ENCODE results near the gene YARS1.

Gene YARS1

GRCh38 chr1:32761253-32761877 is 55.8 kb downstream of the YARS1 start:
- DNase-seq, result peak; percentile 67

GRCh38 chr1:32759997-32760623 is 57.0 kb downstream of the YARS1 start:
- no peak for DNase-seq

GRCh38 chr1:32759521-32759981 is 57.6 kb downstream of the YARS1 start:
- DNase-seq, result no peak

GRCh38 chr1:32758795-32759430 is 58.2 kb downstream of the YARS1 start:
- no peak for DNase-seq

- no peak for DNase-seq
These were observed 58.9 kb downstream of the YARS1 start for GRCh38 chr1:32758177-32758794.

- DNase-seq, result no peak
These were observed 59.8 kb downstream of the YARS1 start for GRCh38 chr1:32757213-32757895.

GRCh38 chr1:32755810-32756159 is 61.4 kb downstream of the YARS1 start:
- no peak for DNase-seq

- DNase-seq, result no peak
These were observed 61.9 kb downstream of the YARS1 start for GRCh38 chr1:32755098-32755809.

- peak; percentile 52 for DNase-seq
These were observed 62.7 kb downstream of the YARS1 start for GRCh38 chr1:32754317-32755097.

GRCh38 chr1:32753532-32754316 is 63.4 kb downstream of the YARS1 start:
- peak; percentile 73 for DNase-seq

- no peak for DNase-seq
These were observed 67.4 kb downstream of the YARS1 start for GRCh38 chr1:32749771-32750170.

GRCh38 chr1:32749332-32749731 is 67.8 kb downstream of the YARS1 start:
- DNase-seq, result no peak

GRCh38 chr1:32748926-32749325 is 68.2 kb downstream of the YARS1 start:
- no peak for DNase-seq

GRCh38 chr1:32748348-32748747 is 68.8 kb downstream of the YARS1 start:
- no peak for DNase-seq

GRCh38 chr1:32746130-32746529 is 71.0 kb downstream of the YARS1 start:
- no peak for DNase-seq

GRCh38 chr1:32744071-32744425 is 73.1 kb downstream of the YARS1 start:
- no peak for DNase-seq

- DNase-seq, result no peak
These were observed 73.6 kb downstream of the YARS1 start for GRCh38 chr1:32743380-32744070.

GRCh38 chr1:32742956-32743355 is 74.2 kb downstream of the YARS1 start:
- DNase-seq, result no peak

GRCh38 chr1:32742199-32742947 is 74.8 kb downstream of the YARS1 start:
- DNase-seq, result no peak
